Measurements from ENCODE around the gene NECTIN1.
"Not testable (repeated sequence)": the region's sequence is repeated elsewhere in the genome, so short reads cannot be mapped to it uniquely, and the experiment has no call there.

NECTIN1 gene

DNA sequence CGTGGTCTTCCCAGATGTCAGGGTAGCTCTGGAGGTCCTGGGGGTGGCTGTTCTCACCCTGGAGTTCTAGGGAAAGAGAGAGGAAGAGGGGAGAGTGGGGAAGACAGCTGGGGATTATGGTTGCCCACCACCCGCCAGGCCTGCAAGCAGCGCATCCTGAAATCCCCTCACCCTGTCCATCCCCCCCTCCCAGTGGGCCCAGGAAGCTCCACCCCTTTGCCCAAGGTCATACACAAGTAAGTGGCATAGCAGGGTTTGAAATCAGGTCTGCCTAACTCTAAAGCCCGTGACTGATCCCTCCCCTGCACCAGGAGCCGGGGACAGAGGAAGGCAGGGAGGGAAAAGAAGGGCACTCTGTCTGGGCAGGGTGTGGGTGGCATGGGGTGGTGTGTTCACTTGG, 105.3 kb downstream of the NECTIN1 start:
- no peak overlapping the region for H3K4me3 ChIP-seq (ENCODE audit: low read depth, low read length)

DNA sequence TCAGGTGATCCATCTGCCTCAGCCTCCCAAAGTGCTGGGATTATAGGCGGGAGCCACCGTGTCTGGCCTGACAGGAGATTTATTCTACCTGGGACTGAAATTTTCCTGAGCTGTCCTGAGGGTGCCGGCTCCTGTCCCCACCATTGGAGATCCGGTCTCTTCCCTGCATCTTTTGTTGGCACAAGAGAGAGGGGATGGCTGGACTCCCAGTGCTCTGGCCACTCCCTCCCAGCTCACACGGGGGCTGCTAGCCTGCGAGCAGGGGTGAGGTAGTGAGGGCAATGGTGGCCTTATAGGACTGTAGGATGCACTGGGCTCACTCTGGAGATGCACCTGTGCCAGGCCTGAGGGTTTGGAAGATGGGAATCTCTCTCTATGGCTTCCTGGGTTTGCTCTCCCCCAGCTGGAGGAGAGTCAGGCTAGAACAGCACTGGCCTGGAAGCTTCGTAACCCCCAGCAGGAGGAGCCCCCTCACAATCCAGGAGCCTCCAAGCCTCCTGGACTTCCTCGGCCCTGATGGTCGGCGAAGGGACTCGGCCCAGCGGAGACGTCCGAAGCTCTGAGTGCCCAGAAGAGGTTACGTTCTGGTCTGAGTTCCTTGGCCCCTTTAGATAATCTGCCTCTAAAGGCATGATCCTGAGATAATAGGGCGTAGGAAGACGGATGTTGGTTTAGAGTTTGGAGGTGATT, 106.4 kb downstream of the NECTIN1 start:
- no peak overlapping the region for H3K4me3 ChIP-seq (ENCODE audit: low read depth, low read length)

DNA sequence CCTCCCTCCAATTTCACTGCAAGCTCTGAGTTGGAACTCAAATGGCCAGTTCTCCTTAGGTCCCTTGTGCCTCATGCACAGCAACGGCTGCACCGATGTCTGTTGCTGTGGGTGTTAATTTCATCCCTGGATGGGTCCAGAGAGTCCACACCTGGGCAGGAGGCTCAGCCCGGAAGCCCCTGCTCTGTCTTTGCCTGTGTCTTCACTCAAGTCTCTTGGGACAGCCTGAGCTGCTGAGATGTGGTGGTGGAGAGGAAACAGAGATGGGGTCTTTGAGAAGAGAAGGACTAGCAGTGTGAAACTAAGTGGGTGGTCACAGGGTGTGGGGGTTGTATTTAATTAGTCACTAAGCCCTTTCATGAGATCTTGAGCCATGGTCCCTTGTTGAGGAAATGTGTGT, 109.3 kb downstream of the NECTIN1 start:
- no peak overlapping the region for H3K4me3 ChIP-seq (ENCODE audit: low read depth, low read length)

DNA sequence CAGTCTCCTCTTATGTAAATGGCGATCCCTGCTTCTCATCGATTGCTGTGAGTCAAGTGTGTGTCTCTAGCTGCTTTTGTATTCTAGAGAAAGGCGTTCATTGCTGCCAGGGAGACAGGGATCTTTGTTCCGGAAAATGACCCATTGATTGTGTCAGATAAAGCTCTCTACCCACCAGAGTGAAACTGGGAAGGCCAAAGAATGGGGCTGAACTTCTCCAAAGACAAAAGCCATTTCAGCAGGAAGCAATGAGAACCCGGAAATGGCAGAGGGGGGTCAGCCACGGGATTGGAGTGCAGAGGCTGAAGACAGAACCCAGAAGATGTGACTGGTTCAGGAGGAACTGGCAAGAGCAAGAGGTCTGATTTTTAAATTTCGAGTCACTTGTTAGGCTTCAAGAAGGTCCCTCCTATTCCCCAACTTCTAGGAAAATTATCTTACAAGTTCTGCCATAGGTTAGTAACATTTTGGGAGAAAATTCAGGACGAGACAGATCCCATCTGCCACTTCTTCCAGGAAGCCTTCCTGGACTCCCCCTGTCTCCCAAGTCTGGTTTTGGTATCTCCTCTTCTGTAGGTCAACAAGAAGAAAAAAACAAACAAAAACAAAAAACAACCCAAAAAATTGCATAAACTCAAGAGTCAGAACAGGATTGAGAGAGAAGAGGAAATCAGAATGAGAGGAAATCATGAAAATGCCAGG, 110.6 kb downstream of the NECTIN1 start:
- H3K4me3 ChIP-seq (ENCODE audit: low read depth, low read length), result no peak overlapping the region

DNA sequence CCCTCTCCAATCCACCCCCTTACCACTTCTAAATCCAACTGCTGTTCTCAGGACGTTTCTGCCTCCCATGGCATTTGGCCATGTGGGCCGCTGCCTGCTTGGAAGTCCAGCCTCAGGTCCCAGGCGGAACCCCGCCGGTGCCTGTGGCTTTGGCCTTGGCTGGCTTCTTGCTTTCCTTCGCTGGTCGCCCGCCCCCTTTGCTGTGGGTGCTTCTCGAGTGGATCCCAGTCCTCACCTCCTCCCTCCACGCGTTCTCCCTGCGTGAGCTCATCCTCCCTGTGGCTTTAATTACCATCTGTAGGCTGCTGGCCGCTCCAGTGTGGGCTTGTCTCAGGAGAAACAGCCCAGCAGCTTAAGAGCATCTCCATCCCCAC, 111.7 kb downstream of the NECTIN1 start:
- H3K4me3 ChIP-seq (ENCODE audit: low read depth, low read length), result no peak overlapping the region

DNA sequence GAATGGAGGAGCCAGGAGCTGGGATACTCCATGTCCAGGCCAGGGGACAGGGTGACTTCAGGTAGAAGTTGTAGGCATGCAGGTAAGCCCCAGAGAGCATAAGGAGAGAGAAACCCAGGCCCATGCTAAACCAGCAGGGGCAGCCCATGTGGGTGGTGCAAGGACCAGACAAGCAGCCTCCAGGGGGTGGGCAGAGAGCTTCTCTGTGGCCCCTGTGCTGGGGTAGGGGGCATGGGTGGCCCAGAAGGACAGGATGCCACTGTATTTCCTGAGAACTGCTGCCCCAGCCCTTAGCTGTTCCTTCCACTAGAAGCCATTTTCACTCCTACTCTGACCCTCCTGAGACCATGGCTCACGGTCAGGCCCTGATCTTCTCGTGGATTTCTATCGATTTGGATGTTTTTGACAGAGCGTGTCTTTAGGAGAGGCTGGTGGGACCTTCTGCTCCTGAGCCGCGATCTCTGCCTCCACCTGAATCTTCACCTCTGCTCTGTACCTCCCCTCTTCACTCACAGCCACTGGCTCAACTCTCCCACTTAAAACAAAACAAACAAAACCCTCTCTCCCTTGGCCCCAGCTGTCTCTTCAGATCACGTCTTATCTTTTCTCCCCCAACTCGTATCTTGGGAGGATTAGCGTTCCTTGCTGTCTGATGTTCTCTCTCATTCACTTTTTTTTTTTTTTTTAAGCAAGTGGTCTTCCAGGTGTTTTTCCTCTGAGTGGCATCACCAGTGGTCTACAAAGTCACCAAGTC, 112.2 kb downstream of the NECTIN1 start:
- H3K4me3 ChIP-seq (ENCODE audit: low read depth, low read length), result no peak overlapping the region

DNA sequence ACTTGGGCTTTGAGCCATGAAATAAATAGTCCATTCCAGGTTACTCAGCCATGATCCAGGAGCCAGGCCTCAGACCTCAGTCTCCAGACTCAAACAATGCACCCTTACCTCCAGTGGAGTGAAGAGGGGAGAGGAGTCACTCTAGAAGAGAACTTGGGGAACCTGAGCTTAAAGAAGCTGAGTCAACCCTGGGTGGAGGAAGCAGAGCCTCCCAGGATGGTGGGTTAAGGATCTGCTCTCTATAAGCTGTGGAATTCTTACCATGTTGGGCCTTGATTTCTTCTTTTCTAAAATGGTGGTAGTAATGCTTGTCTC, 113.2 kb downstream of the NECTIN1 start:
- no peak overlapping the region for H3K4me3 ChIP-seq (ENCODE audit: low read depth, low read length)

DNA sequence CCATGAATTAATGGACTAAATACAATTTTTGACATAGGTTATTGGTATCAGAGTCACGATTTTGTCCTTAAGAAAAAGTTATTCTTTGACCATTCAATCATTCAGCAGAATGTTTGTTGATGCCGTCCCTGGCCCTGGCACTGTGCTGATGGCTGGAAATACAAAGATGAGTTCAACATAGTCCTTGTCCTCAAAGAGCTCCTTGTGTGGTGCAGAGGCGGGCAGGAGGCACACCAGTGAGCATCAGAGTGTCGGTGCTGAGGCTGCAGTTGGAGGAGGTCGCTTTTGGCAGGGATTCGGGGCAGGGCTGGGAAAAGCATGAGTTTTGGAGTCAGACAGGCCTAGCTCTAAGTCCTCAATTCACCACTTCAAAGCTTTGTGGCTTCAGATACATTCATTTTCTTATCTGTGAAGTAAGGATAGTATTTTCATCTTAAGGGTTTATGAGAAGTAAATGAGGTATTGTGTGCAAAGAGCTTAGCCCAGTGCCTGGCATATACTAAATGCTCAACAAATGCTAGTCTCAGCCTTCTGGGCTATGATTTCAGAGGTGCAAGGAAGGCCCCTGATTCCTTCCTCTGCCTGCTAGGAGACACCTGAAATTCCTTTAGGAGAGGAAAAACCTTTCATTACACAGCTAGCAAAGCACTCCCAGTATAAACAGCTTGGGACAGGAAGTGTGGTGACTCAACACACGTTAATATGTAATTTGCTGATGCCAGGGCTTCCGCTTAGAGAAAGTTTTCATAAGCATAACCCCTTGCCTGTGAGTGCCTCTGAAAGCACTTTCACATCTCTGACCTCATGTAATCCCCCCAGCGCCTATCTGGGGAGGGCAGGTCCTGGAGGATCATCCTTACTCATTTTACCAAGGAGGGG, 113.8 kb downstream of the NECTIN1 start:
- no peak overlapping the region for H3K4me3 ChIP-seq (ENCODE audit: low read depth, low read length)

DNA sequence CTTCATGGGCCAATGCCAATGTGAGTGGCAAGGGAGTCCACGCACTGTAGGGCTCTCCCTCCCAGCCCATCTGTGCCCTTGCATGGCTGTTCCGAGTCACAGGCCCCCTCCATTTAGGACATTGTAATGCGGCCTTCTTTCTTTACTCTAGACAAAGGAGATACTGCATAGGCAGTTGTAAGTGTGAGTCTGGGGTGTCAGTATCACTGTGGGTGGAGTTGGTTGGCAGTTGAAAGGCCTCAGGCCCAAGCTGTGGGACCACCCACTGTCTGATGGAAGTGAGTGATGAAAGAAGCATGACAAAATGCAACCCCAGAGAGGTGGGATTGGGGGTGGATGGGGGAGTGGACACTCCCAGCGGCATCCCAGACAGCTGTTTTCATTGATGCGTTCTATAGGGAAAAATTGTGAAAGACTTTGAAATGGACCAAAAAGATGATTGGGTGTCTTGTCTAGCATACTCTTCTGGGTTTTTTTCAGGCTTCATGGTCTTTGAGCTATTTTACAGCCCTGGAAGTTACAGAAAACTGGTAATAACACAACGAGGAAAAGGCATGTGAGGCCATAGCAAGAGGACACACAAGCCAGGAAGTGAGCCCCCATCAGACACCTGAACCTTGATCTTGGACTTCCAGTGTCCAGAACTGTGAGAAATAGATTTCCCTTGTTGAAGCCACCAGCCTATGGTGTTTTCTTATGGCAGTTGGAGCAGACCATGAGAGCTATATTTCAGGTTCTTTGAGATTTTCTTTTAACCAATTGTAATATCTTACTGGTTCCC, 114.6 kb downstream of the NECTIN1 start:
- H3K4me3 ChIP-seq (ENCODE audit: low read depth, low read length), result no peak overlapping the region

DNA sequence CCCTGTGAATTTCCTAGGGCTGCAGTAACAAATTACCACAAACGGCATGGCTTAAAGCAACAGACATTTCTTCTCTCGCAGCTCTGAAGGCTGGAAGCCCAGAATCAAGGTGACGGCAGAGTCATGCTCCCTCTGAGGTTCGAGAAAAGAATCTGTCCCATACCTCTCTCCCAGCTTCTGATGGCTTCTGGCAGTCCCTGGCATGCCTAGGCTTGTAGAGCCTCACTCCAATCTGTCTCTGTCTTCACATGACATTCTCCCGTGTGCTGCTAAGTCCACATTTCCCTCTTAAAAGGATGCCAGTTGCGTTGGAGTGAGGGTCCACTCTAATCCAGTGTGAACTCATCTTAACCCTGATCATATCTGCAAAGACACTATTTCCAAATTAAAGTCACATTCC, 116.2 kb downstream of the NECTIN1 start:
- H3K4me3 ChIP-seq (ENCODE audit: low read depth, low read length), result no peak overlapping the region

DNA sequence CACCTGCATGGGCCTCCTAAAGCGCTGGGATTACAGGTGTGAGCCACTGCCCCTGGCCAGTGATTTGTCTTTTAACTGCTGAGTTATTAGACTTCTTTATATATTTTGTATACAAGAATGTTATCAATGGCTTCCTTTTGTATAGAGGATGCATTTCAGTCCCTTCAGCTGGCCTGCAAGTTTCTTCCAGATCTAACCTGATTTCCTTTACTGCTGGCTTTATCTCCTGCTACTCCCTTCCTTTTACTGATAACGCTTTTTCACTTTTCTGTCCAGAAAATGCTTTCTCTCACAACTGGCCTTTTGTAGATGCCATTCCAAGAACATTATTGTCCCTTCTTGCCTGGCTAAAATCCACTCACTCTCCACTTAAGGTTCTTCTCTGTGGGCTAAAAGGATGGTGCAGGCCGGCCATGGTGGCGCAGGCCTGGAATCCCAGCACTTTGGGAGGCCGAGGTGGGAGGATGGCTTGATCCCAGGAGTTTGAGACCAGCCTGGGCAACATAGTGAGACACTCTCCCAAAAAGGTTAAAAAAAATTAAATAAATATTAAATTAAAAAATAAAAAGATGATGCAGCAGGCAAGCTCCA, 118.1 kb downstream of the NECTIN1 start:
- no peak overlapping the region for H3K4me3 ChIP-seq (ENCODE audit: low read depth, low read length)

DNA sequence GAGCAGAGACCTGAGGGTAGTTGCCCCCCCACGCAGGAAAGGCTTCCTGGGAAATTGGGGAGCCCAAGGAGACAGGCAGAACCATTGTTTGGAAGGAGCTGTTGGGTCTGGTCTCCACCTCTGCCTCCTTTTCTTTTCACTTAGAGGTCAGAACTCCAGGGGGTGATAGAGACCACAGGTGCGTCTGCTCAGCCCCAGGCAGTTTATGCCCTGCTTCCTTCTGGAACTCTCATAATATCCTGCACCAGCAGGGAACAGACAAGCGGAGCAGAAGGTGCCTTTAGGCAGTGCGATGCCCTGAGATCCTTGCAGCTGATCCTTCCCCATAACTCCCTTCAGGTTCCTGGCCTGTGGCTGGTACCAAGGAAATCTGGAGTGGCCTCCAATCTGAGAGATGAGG, 120.2 kb downstream of the NECTIN1 start:
- no peak overlapping the region for H3K4me3 ChIP-seq (ENCODE audit: low read depth, low read length)

DNA sequence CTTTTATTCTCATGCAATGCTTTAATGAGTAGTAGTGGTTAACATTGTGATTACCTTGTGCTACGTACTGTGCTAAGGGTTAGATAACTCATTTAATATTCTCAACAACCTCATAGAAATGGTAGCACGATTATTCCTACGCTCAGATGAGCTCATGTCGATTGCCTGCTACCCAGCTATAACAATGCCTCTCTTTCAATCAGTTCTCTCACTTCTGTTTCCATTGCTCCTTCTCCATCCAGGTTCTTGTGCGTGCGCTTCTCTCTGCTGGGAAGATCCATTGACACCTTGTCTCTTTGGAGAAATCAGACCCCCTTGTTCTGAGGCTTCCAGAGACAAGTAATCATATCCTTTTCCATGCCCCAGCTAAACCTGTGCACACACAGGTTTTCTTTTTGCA, 120.8 kb downstream of the NECTIN1 start:
- H3K4me3 ChIP-seq (ENCODE audit: low read depth, low read length), result no peak overlapping the region

DNA sequence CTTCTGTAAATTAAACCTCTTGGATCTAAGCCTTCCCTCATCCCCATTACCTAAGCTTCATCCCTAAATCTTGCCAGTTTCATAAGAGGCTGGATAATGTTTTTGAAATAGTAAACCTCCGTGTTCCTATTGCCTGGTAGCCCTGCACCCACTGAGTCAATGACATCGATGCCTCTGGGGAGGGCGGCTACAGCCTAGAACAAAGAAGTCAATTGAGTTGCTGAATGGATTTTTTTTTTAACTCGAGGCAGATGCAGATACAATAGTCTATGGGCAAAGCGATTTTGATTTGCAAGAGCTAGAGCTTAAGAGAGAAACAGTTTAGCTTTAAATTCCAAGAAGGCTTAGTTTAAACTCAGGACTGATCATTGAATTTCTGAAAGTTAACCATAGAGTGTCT, 121.3 kb downstream of the NECTIN1 start:
- no peak overlapping the region for H3K4me3 ChIP-seq (ENCODE audit: low read depth, low read length)

DNA sequence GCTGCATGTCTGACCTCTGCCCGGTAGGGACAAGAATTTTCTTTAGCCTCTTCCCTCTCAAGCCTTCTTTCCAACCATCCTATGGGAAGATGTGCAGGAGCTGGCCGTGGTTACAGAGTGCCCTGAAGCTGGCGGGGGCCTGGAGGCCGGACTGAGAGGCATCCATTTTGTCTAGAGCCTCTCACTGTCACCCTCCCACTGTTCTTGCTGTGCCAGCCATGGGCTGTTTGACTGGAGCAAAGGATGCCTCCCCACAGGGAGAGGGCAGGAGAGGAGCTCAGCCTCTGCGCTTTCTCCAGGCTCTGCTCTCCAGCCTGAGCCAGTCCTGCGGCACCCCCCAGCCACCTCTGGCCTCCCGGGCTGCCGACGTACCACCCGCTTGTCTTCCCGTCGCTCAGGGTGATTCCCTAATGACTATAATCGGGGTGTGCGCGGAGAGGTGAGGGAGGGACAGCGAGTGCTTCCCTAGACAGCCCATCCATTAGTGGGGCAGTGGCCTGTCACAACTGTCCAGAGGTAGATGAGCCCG, 123.8 kb downstream of the NECTIN1 start:
- H3K4me3 ChIP-seq (ENCODE audit: low read depth, low read length), result no peak overlapping the region

DNA sequence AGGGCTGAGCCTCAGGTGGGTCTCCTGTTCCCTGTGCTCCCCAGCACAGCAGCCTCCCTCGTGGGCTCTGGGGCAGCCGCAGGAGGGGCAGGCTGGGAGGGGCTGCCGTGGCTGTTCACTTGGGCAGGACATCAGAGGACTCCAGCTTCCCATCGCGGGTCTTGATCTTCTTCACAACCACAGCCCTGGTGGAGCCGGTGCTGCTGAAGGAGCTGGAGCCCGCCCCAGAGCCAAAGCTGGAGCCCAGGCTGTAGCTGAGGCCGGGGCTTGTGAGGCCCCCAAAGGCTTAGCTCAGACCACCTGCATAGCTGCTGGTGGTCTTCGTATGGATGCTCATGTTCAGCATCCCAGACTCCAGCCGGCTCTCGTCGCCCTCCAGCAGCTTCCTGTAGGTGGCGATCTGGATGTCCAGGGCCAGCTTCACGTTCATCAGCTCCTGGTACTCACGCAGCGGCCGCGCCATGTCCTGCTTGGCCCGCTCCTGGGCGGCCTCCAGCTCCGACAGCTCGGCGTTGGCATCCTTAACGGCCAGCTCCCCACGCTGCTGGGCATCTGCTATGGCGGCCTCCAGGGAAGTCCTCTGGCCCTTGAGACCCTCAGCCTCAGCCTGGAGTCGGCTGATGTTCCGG, 126.1 kb downstream of the NECTIN1 start:
- H3K4me3 ChIP-seq (ENCODE audit: low read depth, low read length), result no peak overlapping the region

DNA sequence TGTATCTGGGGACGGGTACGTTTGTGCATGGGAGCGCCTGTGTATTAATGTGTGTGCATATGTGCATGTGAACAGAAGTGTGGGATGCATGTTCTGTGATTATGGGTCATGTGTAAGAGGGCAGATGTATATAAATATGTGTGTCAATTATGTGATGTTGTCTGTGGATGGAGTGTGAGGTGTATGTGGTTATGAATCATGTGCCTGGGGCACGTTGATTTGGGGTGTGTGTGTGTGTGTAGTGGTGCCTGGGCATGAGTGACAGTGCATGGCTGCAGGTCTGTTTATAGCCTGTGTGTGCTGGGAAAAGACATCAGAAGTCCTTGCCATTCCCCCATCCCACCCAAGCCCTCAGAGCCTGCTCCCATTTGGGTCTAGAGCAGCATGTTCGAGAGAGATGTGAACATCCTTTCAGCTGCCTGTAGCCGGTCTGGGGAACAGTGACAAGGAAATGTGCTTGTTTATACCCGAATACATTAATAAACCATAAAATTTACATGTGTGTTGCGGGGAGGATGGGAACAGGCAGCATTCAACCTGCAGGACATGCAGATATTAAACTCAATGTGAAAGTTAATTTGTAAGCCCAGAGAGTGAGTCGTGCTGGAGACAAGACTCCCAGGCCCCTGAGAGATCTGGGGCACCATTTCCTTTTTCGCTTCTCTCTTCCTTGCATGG, 129.0 kb downstream of the NECTIN1 start:
- no peak overlapping the region for H3K4me3 ChIP-seq (ENCODE audit: low read depth, low read length)

DNA sequence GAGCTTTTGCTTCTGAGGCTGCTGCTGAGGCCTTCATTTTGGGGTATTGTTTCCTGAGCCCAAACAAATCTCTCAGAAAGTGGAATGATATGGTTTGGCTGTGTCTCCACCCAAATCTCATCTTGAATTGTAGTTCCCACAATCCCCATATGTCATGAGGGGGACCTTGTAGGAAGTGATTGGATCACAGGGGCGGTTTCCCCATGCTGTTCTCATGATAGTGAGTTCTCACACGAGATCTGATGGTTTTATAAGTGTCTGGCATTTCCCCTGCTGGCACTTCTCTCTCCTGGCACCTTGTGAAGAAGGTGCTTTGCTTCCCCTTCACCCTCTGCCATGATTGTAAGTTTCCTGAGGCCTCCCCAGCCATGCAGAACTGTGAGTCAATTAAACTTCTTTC, 133.1 kb downstream of the NECTIN1 start:
- not testable (repeated sequence) for H3K4me3 ChIP-seq (ENCODE audit: low read depth, low read length)

Measured in iPS-11a (cell line).